ENCODE results near the gene PRUNE2.

PRUNE2 gene

DNA sequence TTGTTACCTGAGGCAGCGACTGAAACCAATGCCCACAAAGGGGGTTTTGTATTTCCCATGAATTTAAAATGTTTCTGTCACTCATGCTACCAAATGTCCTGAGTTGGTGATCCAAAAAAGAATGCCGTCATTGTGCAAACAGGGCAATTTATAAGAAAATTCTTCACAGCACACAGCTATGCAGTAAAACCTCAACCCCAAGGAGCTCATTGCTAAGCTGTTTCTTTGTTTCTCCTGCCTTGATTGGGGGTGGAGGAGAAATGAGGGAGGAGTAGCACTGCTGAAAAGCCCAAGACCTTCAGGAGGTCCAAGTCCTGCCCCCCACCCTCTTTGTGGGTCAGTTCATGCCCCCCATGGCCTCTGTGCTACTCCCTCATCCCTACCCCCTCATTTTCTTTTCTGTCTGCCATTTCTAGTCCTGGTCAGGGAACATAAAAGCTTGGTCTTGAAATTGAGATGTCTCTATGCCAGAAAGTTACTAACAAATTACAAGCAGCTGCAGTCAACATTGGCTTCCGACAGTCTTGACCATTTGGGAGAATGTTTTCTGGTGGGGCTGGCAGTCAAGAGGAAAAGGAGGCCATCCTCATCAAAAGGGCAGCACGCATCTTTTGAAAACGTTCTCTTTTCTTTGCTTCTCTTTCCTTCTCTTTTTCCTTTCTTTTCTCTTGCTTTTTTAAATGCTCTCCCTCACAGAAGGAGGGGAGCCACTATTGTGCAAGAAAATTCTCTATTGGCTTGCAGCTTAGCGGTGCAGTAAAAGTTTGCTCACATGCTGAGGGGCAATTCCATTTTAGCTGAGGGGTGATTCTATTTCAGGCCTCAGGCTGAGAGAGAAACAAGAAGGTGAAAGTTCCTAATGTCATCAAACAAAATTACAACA lies 313.6 kb downstream of the PRUNE2 start:
- no peaks in the 10 kb centered on the region for H3K36me3 ChIP-seq (replicated peaks)
- H3K27ac ChIP-seq = no peak overlapping the region
- H3K27me3 ChIP-seq (replicated peaks) = no peaks in the 10 kb centered on the region
- H3K4me3 ChIP-seq (ENCODE audit: low read depth, low read length) = no peak overlapping the region
- TF ChIP-seq, protein P1, sequence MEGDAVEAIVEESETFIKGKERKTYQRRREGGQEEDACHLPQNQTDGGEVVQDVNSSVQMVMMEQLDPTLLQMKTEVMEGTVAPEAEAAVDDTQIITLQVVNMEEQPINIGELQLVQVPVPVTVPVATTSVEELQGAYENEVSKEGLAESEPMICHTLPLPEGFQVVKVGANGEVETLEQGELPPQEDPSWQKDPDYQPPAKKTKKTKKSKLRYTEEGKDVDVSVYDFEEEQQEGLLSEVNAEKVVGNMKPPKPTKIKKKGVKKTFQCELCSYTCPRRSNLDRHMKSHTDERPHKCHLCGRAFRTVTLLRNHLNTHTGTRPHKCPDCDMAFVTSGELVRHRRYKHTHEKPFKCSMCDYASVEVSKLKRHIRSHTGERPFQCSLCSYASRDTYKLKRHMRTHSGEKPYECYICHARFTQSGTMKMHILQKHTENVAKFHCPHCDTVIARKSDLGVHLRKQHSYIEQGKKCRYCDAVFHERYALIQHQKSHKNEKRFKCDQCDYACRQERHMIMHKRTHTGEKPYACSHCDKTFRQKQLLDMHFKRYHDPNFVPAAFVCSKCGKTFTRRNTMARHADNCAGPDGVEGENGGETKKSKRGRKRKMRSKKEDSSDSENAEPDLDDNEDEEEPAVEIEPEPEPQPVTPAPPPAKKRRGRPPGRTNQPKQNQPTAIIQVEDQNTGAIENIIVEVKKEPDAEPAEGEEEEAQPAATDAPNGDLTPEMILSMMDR (IDR thresholded peaks at IDR 0.05; ENCODE audit: low read depth, low read length, missing control alignments) = no peak
- DNase-seq = peak; percentile 6
- in situ Hi-C loops (cut with HindIII; ENCODE audit: low pct_ligation_motif_present, low sequenced_read_pairs) = no loop called here

DNA sequence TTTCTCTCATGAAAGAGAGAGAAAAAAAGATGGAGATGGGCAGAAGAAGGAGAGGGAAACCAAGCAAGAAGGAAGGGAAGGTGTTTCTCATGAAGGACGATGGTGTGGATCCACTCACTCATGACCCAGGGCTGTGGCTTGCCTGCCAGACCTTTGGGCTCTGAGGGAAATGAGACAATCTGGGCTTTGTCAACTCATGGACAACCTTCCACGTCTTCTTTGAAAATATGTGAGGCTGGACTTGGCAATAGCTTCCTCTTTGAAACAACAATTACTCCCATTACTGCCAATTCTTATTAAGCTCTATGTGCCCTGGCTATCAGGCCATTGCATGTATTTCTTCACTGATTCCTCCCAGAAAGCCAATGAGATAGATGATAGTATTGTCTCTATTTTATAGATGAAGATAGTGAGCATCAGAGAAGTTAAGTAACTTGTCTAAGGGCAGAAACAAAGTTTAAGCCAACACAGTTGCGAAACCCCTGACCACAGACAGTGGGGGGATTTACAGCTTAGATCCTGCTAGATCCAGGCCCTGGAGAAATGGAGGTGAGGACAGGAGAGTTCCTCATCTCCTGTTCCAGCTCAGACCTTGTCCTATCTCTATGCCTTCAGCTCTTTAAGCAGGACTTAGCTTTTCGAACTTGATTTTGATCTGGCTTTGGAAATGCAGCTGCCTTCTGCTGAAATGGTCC lies 314.5 kb downstream of the PRUNE2 start:
- in situ Hi-C loops (cut with HindIII; ENCODE audit: low pct_ligation_motif_present, low sequenced_read_pairs) = no loop called here
- no peak overlapping the region for H3K4me3 ChIP-seq (ENCODE audit: low read depth, low read length)

GRCh38 chr9:76588316-76588715 lies 317.6 kb downstream of the PRUNE2 start:
- Histone ChIP-seq H3K27ac (no peak overlapping the region), H3K4me3 (ENCODE audit: low read depth, low read length) (no peak overlapping the region), H3K36me3 (replicated peaks) (no peaks in the 10 kb centered on the region), H3K27me3 (replicated peaks) (no peaks in the 10 kb centered on the region)
- in situ Hi-C loops (cut with HindIII; ENCODE audit: low pct_ligation_motif_present, low sequenced_read_pairs) = no loop called here
- no peak for DNase-seq
- TF ChIP-seq, protein P1 (IDR thresholded peaks at IDR 0.05; ENCODE audit: low read depth, low read length, missing control alignments) = no peak

More for the DNA sequence above, 314.5 kb downstream of the PRUNE2 start:
- DNase-seq = no peak
- TF ChIP-seq, protein P1 (IDR thresholded peaks at IDR 0.05; ENCODE audit: low read depth, low read length, missing control alignments) = no peak
- Histone ChIP-seq H3K27ac (no peak overlapping the region), H3K36me3 (replicated peaks) (no peaks in the 10 kb centered on the region), H3K27me3 (replicated peaks) (no peaks in the 10 kb centered on the region)

GRCh38 chr9:76586390-76587314 lies 319.3 kb downstream of the PRUNE2 start:
- no peaks in the 10 kb centered on the region for H3K27me3 ChIP-seq (replicated peaks)
- DNase-seq = no peak
- H3K27ac ChIP-seq = no peak overlapping the region
- TF ChIP-seq, protein P1 (IDR thresholded peaks at IDR 0.05; ENCODE audit: low read depth, low read length, missing control alignments) = no peak
- no peaks in the 10 kb centered on the region for H3K36me3 ChIP-seq (replicated peaks)
- no peak overlapping the region for H3K4me3 ChIP-seq (ENCODE audit: low read depth, low read length)
- in situ Hi-C loops (cut with HindIII; ENCODE audit: low pct_ligation_motif_present, low sequenced_read_pairs) = no loop called here

- Histone ChIP-seq H3K27ac (no peak overlapping the region), H3K27me3 (replicated peaks) (no peaks in the 10 kb centered on the region), H3K4me3 (ENCODE audit: low read depth, low read length) (no peak overlapping the region), H3K36me3 (replicated peaks) (no peaks in the 10 kb centered on the region)
- in situ Hi-C loops (cut with HindIII; ENCODE audit: low pct_ligation_motif_present, low sequenced_read_pairs) = no loop called here
- TF ChIP-seq, protein P1 (IDR thresholded peaks at IDR 0.05; ENCODE audit: low read depth, low read length, missing control alignments) = no peak
- no peak for DNase-seq
Measured at GRCh38 chr9:76585487-76586389, 320.2 kb downstream of the PRUNE2 start.
